ENCODE measurements around the gene HLX. TPM values are rescaled to one million over a fixed set of nuclear protein-coding genes. Genes with fewer than 3 reads are reported as not detected.

The HLX gene
- total and polyA plus RNA-seq, 9 of the 15 experiments (the other 6 are each of a cell fraction or from before 2014, with no cell fraction given) = 0.10 to 3.0 (median 1.6) TPM

DNA sequence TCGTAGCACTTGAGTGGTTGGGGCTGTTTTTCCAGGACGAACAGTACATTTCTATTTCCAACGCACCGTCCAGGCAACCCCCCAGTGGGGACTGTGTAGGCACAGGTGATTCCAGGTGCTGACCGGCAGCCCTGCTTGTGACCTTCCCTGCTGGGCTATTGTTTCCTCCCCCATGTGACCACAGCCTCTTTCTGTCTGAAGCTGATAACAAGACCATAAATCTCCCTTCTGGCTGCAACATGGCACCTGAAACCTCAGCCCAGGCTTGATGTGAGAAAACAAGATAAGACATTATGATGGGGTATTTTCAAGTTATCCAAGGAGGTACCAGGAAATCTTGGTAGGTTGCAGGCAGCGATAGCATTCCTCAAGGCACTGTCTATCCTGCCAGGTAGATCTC is 48.2 kb downstream of the HLX start (continued):
- TF ChIP-seq, protein P1, sequence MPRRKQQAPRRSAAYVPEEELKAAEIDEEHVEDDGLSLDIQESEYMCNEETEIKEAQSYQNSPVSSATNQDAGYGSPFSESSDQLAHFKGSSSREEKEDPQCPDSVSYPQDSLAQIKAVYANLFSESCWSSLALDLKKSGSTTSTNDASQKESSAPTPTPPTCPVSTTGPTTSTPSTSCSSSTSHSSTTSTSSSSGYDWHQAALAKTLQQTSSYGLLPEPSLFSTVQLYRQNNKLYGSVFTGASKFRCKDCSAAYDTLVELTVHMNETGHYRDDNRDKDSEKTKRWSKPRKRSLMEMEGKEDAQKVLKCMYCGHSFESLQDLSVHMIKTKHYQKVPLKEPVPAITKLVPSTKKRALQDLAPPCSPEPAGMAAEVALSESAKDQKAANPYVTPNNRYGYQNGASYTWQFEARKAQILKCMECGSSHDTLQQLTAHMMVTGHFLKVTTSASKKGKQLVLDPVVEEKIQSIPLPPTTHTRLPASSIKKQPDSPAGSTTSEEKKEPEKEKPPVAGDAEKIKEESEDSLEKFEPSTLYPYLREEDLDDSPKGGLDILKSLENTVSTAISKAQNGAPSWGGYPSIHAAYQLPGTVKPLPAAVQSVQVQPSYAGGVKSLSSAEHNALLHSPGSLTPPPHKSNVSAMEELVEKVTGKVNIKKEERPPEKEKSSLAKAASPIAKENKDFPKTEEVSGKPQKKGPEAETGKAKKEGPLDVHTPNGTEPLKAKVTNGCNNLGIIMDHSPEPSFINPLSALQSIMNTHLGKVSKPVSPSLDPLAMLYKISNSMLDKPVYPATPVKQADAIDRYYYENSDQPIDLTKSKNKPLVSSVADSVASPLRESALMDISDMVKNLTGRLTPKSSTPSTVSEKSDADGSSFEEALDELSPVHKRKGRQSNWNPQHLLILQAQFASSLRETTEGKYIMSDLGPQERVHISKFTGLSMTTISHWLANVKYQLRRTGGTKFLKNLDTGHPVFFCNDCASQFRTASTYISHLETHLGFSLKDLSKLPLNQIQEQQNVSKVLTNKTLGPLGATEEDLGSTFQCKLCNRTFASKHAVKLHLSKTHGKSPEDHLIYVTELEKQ (CRISPR knock-in tag; IDR thresholded peaks at IDR 0.05) = no peak
- TF ChIP-seq NBN (IDR thresholded peaks at IDR 0.05; ENCODE audit: low read depth) (no peak), ZNF408 (CRISPR knock-in tag; IDR thresholded peaks at IDR 0.05; ENCODE audit: low read depth) (no peak), DMBX1 (CRISPR knock-in tag; IDR thresholded peaks at IDR 0.05; ENCODE audit: borderline replicate concordance) (peak; percentile 60; the same call in 1 of the 2 replicates), SLC30A9 (CRISPR knock-in tag; IDR thresholded peaks at IDR 0.05) (no peak), ELF4 (CRISPR knock-in tag; IDR thresholded peaks at IDR 0.05) (no peak), ZBTB1 (CRISPR knock-in tag; IDR thresholded peaks at IDR 0.05; ENCODE audit: borderline replicate concordance, low read depth) (no peak), RBM34 (IDR thresholded peaks at IDR 0.05; ENCODE audit: borderline replicate concordance, insufficient read depth, low read length) (no peak), PHB2 (IDR thresholded peaks at IDR 0.05; ENCODE audit: low read depth) (no peak), CBX1 (IDR thresholded peaks at IDR 0.05; ENCODE audit: low read depth) (no peak), TBL1XR1 (IDR thresholded peaks at IDR 0.05; ENCODE audit: low read length in 2 of 2) (peak in 1 of 2 experiments; percentile 59; a peak in 2 of 4 replicates), MTA2 (IDR thresholded peaks at IDR 0.05; ENCODE audit: low read depth) (peak; percentile 82), GTF2E2 (tag; IDR thresholded peaks at IDR 0.05) (no peak), U2AF1 (optimal IDR thresholded peaks at IDR 0.05; ENCODE audit: low read depth, low read length) (no peak), MCM5 (IDR thresholded peaks at IDR 0.05; ENCODE audit: low read depth) (no peak), CBX8 (IDR thresholded peaks at IDR 0.05; ENCODE audit: borderline replicate concordance, extremely low read depth, low read depth, low read length, poor library complexity, severe bottlenecking) (no peak), HDAC1 (IDR thresholded peaks at IDR 0.05) (peak in 1 of 2 experiments; percentile 84; a peak in 2 of 4 replicates), TAL1 (IDR thresholded peaks at IDR 0.05) (peak; percentile 91), TAF1 (IDR thresholded peaks at IDR 0.05; ENCODE audit: control insufficient read depth, extremely low read depth, insufficient read depth, low read length, severe bottlenecking) (no peak), SMARCE1 (IDR thresholded peaks at IDR 0.05) (peak; percentile 91; the same call in 1 of the 2 replicates), LEF1 (IDR thresholded peaks at IDR 0.05) (0 out of 2 replicates have a peak, but pooled peaks have one; percentile 21)
- TF ChIP-seq, protein P2, sequence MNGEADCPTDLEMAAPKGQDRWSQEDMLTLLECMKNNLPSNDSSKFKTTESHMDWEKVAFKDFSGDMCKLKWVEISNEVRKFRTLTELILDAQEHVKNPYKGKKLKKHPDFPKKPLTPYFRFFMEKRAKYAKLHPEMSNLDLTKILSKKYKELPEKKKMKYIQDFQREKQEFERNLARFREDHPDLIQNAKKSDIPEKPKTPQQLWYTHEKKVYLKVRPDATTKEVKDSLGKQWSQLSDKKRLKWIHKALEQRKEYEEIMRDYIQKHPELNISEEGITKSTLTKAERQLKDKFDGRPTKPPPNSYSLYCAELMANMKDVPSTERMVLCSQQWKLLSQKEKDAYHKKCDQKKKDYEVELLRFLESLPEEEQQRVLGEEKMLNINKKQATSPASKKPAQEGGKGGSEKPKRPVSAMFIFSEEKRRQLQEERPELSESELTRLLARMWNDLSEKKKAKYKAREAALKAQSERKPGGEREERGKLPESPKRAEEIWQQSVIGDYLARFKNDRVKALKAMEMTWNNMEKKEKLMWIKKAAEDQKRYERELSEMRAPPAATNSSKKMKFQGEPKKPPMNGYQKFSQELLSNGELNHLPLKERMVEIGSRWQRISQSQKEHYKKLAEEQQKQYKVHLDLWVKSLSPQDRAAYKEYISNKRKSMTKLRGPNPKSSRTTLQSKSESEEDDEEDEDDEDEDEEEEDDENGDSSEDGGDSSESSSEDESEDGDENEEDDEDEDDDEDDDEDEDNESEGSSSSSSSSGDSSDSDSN (IDR thresholded peaks at IDR 0.05; ENCODE audit: borderline replicate concordance in 1 of 2, low read depth in 2 of 2, low read length in 2 of 2) = no peak
- TF ChIP-seq, protein P3, sequence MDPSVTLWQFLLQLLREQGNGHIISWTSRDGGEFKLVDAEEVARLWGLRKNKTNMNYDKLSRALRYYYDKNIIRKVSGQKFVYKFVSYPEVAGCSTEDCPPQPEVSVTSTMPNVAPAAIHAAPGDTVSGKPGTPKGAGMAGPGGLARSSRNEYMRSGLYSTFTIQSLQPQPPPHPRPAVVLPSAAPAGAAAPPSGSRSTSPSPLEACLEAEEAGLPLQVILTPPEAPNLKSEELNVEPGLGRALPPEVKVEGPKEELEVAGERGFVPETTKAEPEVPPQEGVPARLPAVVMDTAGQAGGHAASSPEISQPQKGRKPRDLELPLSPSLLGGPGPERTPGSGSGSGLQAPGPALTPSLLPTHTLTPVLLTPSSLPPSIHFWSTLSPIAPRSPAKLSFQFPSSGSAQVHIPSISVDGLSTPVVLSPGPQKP (CRISPR knock-in tag; IDR thresholded peaks at IDR 0.05) = no peak

Measured in K562 (cell line).